HuH-7 (cell line): ENCODE results near the gene IQCE.
A peak's percentile ranks its signal among the peaks of the same experiment; 100 is the strongest.

Source experiments
- DNase-seq: peaks from one replicate; pipeline ENCODE4 v3.0.0; 2011; ENCODE audit warnings: low spot score

IQCE gene

GRCh38 chr7:2558629-2559282 lies at the start of gene IQCE:
Gene IQCE, plus strand, starts transcription at chr7:2558979. Its CDS starts 203 bp downstream, at chr7:2559182.
- peak; percentile 96 for DNase-seq

GRCh38 chr7:2509298-2509906 lies 49.4 kb upstream of the IQCE start:
- no peak for DNase-seq

- DNase-seq = no peak
Measured at GRCh38 chr7:2510130-2510776, 48.5 kb upstream of the IQCE start.

- peak; percentile 93 for DNase-seq
Measured at GRCh38 chr7:2510909-2511768, 47.6 kb upstream of the IQCE start.

GRCh38 chr7:2511769-2512168 lies 47.0 kb upstream of the IQCE start:
- no peak for DNase-seq

- no peak for DNase-seq
Measured at GRCh38 chr7:2512179-2512661, 46.6 kb upstream of the IQCE start.

GRCh38 chr7:2512713-2513112 lies 46.1 kb upstream of the IQCE start:
- DNase-seq = no peak

GRCh38 chr7:2513702-2514101 lies 45.1 kb upstream of the IQCE start:
- DNase-seq = no peak

GRCh38 chr7:2514473-2515423 lies 44.0 kb upstream of the IQCE start:
- no peak for DNase-seq

- DNase-seq = no peak
Measured at GRCh38 chr7:2515424-2516193, 43.2 kb upstream of the IQCE start.

GRCh38 chr7:2516194-2516555 lies 42.6 kb upstream of the IQCE start:
- DNase-seq = no peak

GRCh38 chr7:2517026-2517425 lies 41.8 kb upstream of the IQCE start:
- DNase-seq = no peak

- DNase-seq = no peak
Measured at GRCh38 chr7:2517678-2518507, 40.9 kb upstream of the IQCE start.

- no peak for DNase-seq
Measured at GRCh38 chr7:2518737-2519118, 40.1 kb upstream of the IQCE start.

GRCh38 chr7:2519119-2519930 lies 39.5 kb upstream of the IQCE start, which contains the start of gene LFNG:
Gene LFNG, plus strand, starts transcription at chr7:2519774. Its CDS starts 88 bp downstream, at chr7:2519862.
- DNase-seq = peak; percentile 100

GRCh38 chr7:2520131-2520760 lies 38.5 kb upstream of the IQCE start:
- peak; percentile 86 for DNase-seq

GRCh38 chr7:2520761-2521290 lies 38.0 kb upstream of the IQCE start:
- DNase-seq = no peak

GRCh38 chr7:2521341-2521745 lies 37.4 kb upstream of the IQCE start:
- DNase-seq = no peak
